Endothelial cell (in vitro differentiated cells): Measurements from ENCODE around the gene GSC2. TPM values are rescaled to one million over a fixed set of nuclear protein-coding genes. Genes with fewer than 3 reads are reported as not detected.

ENCODE experiments used
- DNase-seq: peaks from one replicate; pipeline ENCODE4 v3.0.0; 2021; ENCODE audit warnings: low spot score
- H3K27ac Mint-ChIP-seq: one replicate; pipeline ENCODE4 v1.8.0; 2021; ENCODE audit warnings: mixed read lengths, inconsistent platforms; ENCODE audit not compliant: unreplicated experiment
- H3K27me3 Mint-ChIP-seq: one replicate; pipeline ENCODE4 v1.8.0; 2021; ENCODE audit warnings: mild to moderate bottlenecking, moderate library complexity, mixed read lengths, inconsistent platforms; ENCODE audit not compliant: unreplicated experiment
- H3K36me3 Mint-ChIP-seq: one replicate; pipeline ENCODE4 v1.8.0; 2021; ENCODE audit warnings: mild to moderate bottlenecking, low read depth, mixed read lengths, inconsistent platforms; ENCODE audit not compliant: unreplicated experiment
- H3K4me1 Mint-ChIP-seq: one replicate; pipeline ENCODE4 v1.8.0; 2021; ENCODE audit warnings: mild to moderate bottlenecking, mixed read lengths, inconsistent platforms; ENCODE audit not compliant: unreplicated experiment
- H3K4me3 Mint-ChIP-seq: one replicate; pipeline ENCODE4 v1.8.0; 2021; ENCODE audit warnings: mild to moderate bottlenecking, mixed read lengths, inconsistent platforms; ENCODE audit not compliant: unreplicated experiment
- H3K9me3 Mint-ChIP-seq: one replicate; pipeline ENCODE4 v1.8.0; 2021; ENCODE audit warnings: mixed read lengths, inconsistent platforms; ENCODE audit not compliant: unreplicated experiment
- total RNA-seq: library from RNA; stranded (reverse); fragmentation: NEBNext Ultra II Directional; extraction: Animal tissue kit (Norgen Biotek cat#: 25700); gene quantifications from one replicate; pipeline ENCODE4 v1.2.1, GENCODE V29; 2021; ENCODE audit not compliant: unreplicated experiment
- TF ChIP-seq, protein P1 (sequence below): fragments of 200-600 bp; sonication (generic); IDR thresholded peaks from one replicate; pipeline ENCODE4 v1.5.0; 2021; ENCODE audit warnings: antibody characterized with exemption; ENCODE audit not compliant: unreplicated experiment

The GSC2 gene
- total RNA-seq, 1 donor from 2014 or later: not detected

GRCh38 chr22:19122752-19123492 is 27.2 kb downstream of the GSC2 start:
- H3K9me3 Mint-ChIP-seq: no peaks in the 10 kb centered on the region
- peak; percentile 37 for DNase-seq
- H3K36me3 Mint-ChIP-seq: no peaks in the 10 kb centered on the region
- peaks cover 8% of the 10 kb centered on the region for H3K27me3 Mint-ChIP-seq
- TF ChIP-seq, protein P1, sequence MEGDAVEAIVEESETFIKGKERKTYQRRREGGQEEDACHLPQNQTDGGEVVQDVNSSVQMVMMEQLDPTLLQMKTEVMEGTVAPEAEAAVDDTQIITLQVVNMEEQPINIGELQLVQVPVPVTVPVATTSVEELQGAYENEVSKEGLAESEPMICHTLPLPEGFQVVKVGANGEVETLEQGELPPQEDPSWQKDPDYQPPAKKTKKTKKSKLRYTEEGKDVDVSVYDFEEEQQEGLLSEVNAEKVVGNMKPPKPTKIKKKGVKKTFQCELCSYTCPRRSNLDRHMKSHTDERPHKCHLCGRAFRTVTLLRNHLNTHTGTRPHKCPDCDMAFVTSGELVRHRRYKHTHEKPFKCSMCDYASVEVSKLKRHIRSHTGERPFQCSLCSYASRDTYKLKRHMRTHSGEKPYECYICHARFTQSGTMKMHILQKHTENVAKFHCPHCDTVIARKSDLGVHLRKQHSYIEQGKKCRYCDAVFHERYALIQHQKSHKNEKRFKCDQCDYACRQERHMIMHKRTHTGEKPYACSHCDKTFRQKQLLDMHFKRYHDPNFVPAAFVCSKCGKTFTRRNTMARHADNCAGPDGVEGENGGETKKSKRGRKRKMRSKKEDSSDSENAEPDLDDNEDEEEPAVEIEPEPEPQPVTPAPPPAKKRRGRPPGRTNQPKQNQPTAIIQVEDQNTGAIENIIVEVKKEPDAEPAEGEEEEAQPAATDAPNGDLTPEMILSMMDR: no peak
- peak overlapping the region; percentile 10 for H3K27ac Mint-ChIP-seq
- peak overlapping the region; percentile 87 for H3K4me3 Mint-ChIP-seq
- peaks cover 19% of the 10 kb centered on the region for H3K4me1 Mint-ChIP-seq

GRCh38 chr22:19122143-19122751 is 27.8 kb downstream of the GSC2 start, which contains the start of gene DGCR2:
Gene DGCR2, minus strand, starts transcription at chr22:19122412. Its CDS starts 206 bp downstream, at chr22:19122206.
- Mint-ChIP-seq H3K4me3 (peak within 1 kb of the TSS; percentile 91), H3K27me3 (peaks cover 8% of the 10 kb centered on the region), H3K27ac (peak within 1 kb of the TSS; percentile 85), H3K9me3 (no peaks in the 10 kb centered on the region), H3K4me1 (peaks cover 19% of the 10 kb centered on the region), H3K36me3 (no peaks in the 10 kb centered on the region)
- DNase-seq: peak; percentile 97
- TF ChIP-seq, protein P1: no peak

DNA sequence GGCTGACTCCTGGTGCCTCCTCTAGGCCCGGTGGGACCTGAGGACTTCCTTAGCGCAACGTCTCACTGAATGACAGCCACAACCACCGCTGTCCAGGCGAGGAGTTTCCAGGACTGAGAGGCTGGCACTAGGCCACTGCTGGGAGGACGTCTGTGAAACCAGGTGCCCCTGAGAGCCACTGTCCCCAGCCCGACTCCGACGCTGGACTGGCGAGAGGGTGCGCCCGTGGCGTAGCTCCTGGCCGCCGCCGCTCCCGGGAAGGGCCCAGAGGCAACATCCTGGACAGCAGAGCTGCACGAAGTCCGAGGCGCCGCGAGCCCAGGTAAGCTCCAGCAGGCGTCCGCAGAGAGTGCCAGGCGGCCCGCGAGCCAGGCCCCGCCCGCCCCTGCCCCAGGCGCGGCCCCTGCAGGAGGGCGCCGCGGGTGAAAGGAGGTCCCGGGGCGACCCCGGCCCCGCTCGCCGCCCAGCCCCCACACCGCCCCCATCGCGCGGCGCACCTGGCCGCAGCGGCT is 28.4 kb downstream of the GSC2 start:
- peak; percentile 48 for DNase-seq
- H3K4me3 Mint-ChIP-seq: peak overlapping the region; percentile 91
- TF ChIP-seq, protein P1: no peak
- peak overlapping the region; percentile 85 for H3K27ac Mint-ChIP-seq
- H3K4me1 Mint-ChIP-seq: peaks cover 19% of the 10 kb centered on the region
- no peaks in the 10 kb centered on the region for H3K36me3 Mint-ChIP-seq
- peaks cover 8% of the 10 kb centered on the region for H3K27me3 Mint-ChIP-seq
- no peaks in the 10 kb centered on the region for H3K9me3 Mint-ChIP-seq

DNA sequence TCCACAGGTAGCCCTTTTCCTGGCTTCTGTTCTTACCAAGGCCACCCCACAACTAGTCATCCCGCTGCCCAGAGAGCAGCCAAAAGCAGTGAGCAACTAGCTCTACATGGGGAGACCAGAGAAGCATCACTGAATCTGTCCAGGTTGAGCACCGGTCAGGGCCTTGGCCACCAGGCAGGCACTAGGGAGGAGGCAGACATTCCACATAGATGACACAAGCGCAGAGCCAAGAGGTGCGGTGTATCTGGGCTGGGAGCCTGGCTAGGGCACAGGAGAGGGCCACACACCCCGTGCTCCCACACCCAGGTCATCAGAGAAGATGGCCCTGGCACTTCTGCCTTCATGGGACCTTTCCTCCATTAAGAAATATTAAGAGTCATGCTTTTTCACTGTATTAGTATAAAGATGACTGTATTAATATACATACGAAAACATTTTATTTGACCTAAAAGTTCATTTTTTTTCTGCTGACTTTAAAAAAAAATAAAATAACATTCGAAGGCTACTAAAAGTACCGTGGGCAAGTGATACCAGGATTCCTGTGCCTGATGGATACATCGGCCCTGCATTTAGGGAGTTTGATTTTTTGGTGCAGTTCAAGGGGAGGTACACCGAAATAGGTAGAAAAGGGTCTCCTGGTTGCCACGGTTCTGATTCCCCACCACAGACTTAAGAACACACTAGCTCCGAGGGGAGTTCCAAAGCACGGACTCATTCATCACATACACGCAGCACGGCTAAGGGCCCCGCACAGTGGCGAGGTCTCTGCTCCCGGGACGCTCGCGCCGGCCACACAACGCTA is 29.1 kb downstream of the GSC2 start:
- H3K4me1 Mint-ChIP-seq: peaks cover 19% of the 10 kb centered on the region
- H3K27me3 Mint-ChIP-seq: peaks cover 8% of the 10 kb centered on the region
- no peak for DNase-seq
- TF ChIP-seq, protein P1: no peak
- H3K36me3 Mint-ChIP-seq: no peaks in the 10 kb centered on the region
- peak overlapping the region; percentile 85 for H3K27ac Mint-ChIP-seq
- peak overlapping the region; percentile 91 for H3K4me3 Mint-ChIP-seq
- no peaks in the 10 kb centered on the region for H3K9me3 Mint-ChIP-seq
